ENCODE data around the gene NFE2L3. TPM values are rescaled to one million over a fixed set of nuclear protein-coding genes. Genes with fewer than 3 reads are reported as not detected.

NFE2L3 gene
- total and polyA plus RNA-seq, 2 of the 8 experiments (the other 6 are each of a cell fraction or from before 2014, with no cell fraction given): 64.9 to 76.5 TPM

- TF ChIP-seq, protein P1, sequence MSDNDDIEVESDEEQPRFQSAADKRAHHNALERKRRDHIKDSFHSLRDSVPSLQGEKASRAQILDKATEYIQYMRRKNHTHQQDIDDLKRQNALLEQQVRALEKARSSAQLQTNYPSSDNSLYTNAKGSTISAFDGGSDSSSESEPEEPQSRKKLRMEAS (IDR thresholded peaks at IDR 0.05): no peak
- TF ChIP-seq SAP30 (IDR thresholded peaks at IDR 0.05; ENCODE audit: insufficient read depth, insufficient replicate concordance, low read length): no peak
- no peak for TF ChIP-seq SP4 (IDR thresholded peaks at IDR 0.05; ENCODE audit: low read length)
- TF ChIP-seq RNF2 (IDR thresholded peaks at IDR 0.05; ENCODE audit: borderline replicate concordance, low read depth, low read length, missing control alignments, poor library complexity, severe bottlenecking): no peak
- no peak for TF ChIP-seq USF2 (IDR thresholded peaks at IDR 0.05; ENCODE audit: low read length)
Measured at GRCh38 chr7:26178272-26178960, 26.4 kb downstream of the NFE2L3 start (continued).
